GM23338 (cell line): Measurements from ENCODE around the gene OGT. TPM values are rescaled to one million over a fixed set of nuclear protein-coding genes. Genes with fewer than 3 reads are reported as not detected.

ENCODE experiments used
- ATAC-seq: fragments of 200-7000 bp; cut with Tn5 transposase; 3 replicates; pipeline ENCODE4 v1.9.1; 2020
- DNase-seq: peaks from one replicate; pipeline ENCODE4 v3.0.0-alpha.2; 2015; ENCODE audit warnings: low spot score
- H2AFZ ChIP-seq: fragments of 200-600 bp; sonication (generic); 2 replicates; pipeline ENCODE4 v1.8.0; 2016; ENCODE audit warnings: antibody characterized with exemption, mild to moderate bottlenecking, moderate library complexity
- H3F3A ChIP-seq: fragments of 200-600 bp; sonication (generic); replicated peaks from 2 replicates; pipeline ENCODE4 v1.8.0; 2017; ENCODE audit warnings: antibody characterized with exemption, mixed run types, low read depth
- H3K27ac ChIP-seq: fragments of 200-600 bp; sonication (generic); 2 replicates; pipeline ENCODE4 v1.6.1; 2016; ENCODE audit warnings: low read depth
- H3K27me3 ChIP-seq: fragments of 200-600 bp; sonication (generic); 2 replicates; pipeline ENCODE4 v1.8.0; 2016; ENCODE audit warnings: mild to moderate bottlenecking, mixed run types, moderate library complexity; ENCODE audit not compliant: insufficient read depth
- H3K36me3 ChIP-seq: fragments of 200-600 bp; sonication (generic); 2 replicates; pipeline ENCODE4 v1.8.0; 2016; ENCODE audit warnings: mild to moderate bottlenecking; ENCODE audit not compliant: insufficient read depth
- H3K4me1 ChIP-seq: fragments of 200-600 bp; sonication (generic); 2 replicates; pipeline ENCODE4 v1.8.0; 2016; ENCODE audit warnings: mild to moderate bottlenecking, moderate library complexity; ENCODE audit not compliant: insufficient read depth
- H3K4me2 ChIP-seq: fragments of 200-600 bp; sonication (generic); 2 replicates; pipeline ENCODE4 v1.7.1; 2017; ENCODE audit warnings: mixed run types
- H3K4me3 ChIP-seq: fragments of 200-600 bp; sonication (generic); 2 replicates; pipeline ENCODE4 v1.6.1; 2016; ENCODE audit warnings: mixed run types
- H3K79me2 ChIP-seq: fragments of 200-600 bp; sonication (generic); replicated peaks from 2 replicates; pipeline ENCODE4 v1.8.0; 2017; ENCODE audit warnings: mild to moderate bottlenecking; ENCODE audit not compliant: insufficient read depth
- H3K9me2 ChIP-seq: fragments of 200-600 bp; sonication (generic); 2 replicates; pipeline ENCODE4 v1.8.0; 2017; ENCODE audit not compliant: insufficient read depth
- H4K20me1 ChIP-seq: fragments of 200-600 bp; sonication (generic); replicated peaks from 2 replicates; pipeline ENCODE4 v1.8.0; 2017; ENCODE audit warnings: mild to moderate bottlenecking; ENCODE audit not compliant: insufficient read depth
- H3K27ac Mint-ChIP-seq: 2 replicates; pipeline ENCODE4 v1.8.0; 2020; ENCODE audit warnings: inconsistent platforms, mild to moderate bottlenecking, moderate library complexity, mixed read lengths
- H3K27me3 Mint-ChIP-seq: 3 replicates; pipeline ENCODE4 v1.8.0; 2022; ENCODE audit warnings: low read depth, mild to moderate bottlenecking, moderate library complexity, mixed read lengths, inconsistent platforms; ENCODE audit not compliant: insufficient read depth, poor library complexity
- H3K36me3 Mint-ChIP-seq: 3 replicates; pipeline ENCODE4 v1.8.0; 2021; ENCODE audit warnings: low read depth, mild to moderate bottlenecking, inconsistent platforms, moderate library complexity, mixed read lengths
- H3K4me1 Mint-ChIP-seq: 3 replicates; pipeline ENCODE4 v1.8.0; 2020; ENCODE audit warnings: mild to moderate bottlenecking, inconsistent platforms, mixed read lengths
- H3K4me3 Mint-ChIP-seq: 3 replicates; pipeline ENCODE4 v1.8.0; 2021; ENCODE audit warnings: moderate library complexity, mild to moderate bottlenecking, inconsistent platforms, mixed read lengths
- H3K9me3 Mint-ChIP-seq: 3 replicates; pipeline ENCODE4 v1.8.0; 2020; ENCODE audit warnings: moderate library complexity, mild to moderate bottlenecking, inconsistent platforms, mixed read lengths
- CREB1 ChIP-seq: fragments of 250-450 bp; sonication (Bioruptor Pico); IDR thresholded peaks from 2 replicates; pipeline ENCODE4 v1.5.0; 2020; ENCODE audit warnings: low read depth, mild to moderate bottlenecking, moderate library complexity
- CTCF ChIP-seq, 2 experiments: fragments of 200-600 bp in 1 of 2; sonication (generic) in 1 of 2; conservative IDR thresholded peaks; 2 replicates each; pipeline versions ENCODE4 v1.5.1 to v1.6.1; 2016 to 2017; ENCODE audit warnings: antibody characterized with exemption in 2 of 2, low read depth in 2 of 2, mild to moderate bottlenecking in 2 of 2, moderate library complexity in 1 of 2
- ETS1 ChIP-seq: IDR thresholded peaks from 2 replicates; pipeline ENCODE4 v1.6.1; 2016; ENCODE audit warnings: antibody characterized with exemption
- EZH2 ChIP-seq: fragments of 200-600 bp; sonication (generic); IDR thresholded peaks from one replicate; pipeline ENCODE4 v1.8.0; 2017; ENCODE audit warnings: antibody characterized with exemption, mild to moderate bottlenecking, low read depth; ENCODE audit not compliant: unreplicated experiment
- EZH2phosphoT487 ChIP-seq: fragments of 200-600 bp; sonication (generic); IDR thresholded peaks from one replicate; pipeline ENCODE4 v1.8.1; 2018; ENCODE audit warnings: antibody characterized with exemption; ENCODE audit not compliant: unreplicated experiment
- JUNB ChIP-seq: IDR thresholded peaks from one replicate; pipeline ENCODE4 v1.6.1; 2016; ENCODE audit warnings: antibody characterized with exemption; ENCODE audit not compliant: unreplicated experiment
- NANOG ChIP-seq: IDR thresholded peaks from 2 replicates; pipeline ENCODE4 v1.6.1; 2016; ENCODE audit warnings: antibody characterized with exemption, borderline replicate concordance
- POLR2AphosphoS5 ChIP-seq: IDR thresholded peaks from 2 replicates; pipeline ENCODE4 v1.6.1; 2016; ENCODE audit warnings: antibody characterized with exemption, low read depth
- REST ChIP-seq: IDR thresholded peaks from one replicate; pipeline ENCODE4 v1.6.1; 2018; ENCODE audit warnings: antibody characterized with exemption; ENCODE audit not compliant: unreplicated experiment
- STAT1 ChIP-seq: IDR thresholded peaks from one replicate; pipeline ENCODE4 v1.6.1; 2016; ENCODE audit warnings: antibody characterized with exemption; ENCODE audit not compliant: unreplicated experiment
- ZNF114 ChIP-seq: fragments of 250-450 bp; sonication (Bioruptor Pico); IDR thresholded peaks from 2 replicates; pipeline ENCODE4 v1.5.0; 2020; ENCODE audit warnings: mild to moderate bottlenecking, moderate library complexity
- ZNF331 ChIP-seq: fragments of 250-450 bp; sonication (Bioruptor Pico); IDR thresholded peaks from 2 replicates; pipeline ENCODE4 v1.5.0; 2020; ENCODE audit warnings: low read depth, mild to moderate bottlenecking, moderate library complexity
- ZNF462 ChIP-seq: fragments of 250-450 bp; sonication (Bioruptor Pico); IDR thresholded peaks from 2 replicates; pipeline ENCODE4 v1.5.0; 2020; ENCODE audit warnings: mild to moderate bottlenecking, moderate library complexity
- polyA plus RNA-seq: library from polyadenylated mRNA; unstranded; fragments of >200 nt; fragmentation: Nextera tagmentation; extraction: Ambion mirVana; gene quantifications from 2 replicates; pipeline ENCODE4 v1.2.1, GENCODE V29; 2016
- total RNA-seq: library from RNA; depleted of rRNA; stranded (reverse); fragments of >200 nt; shearing (Covaris generic); gene quantifications from 2 replicates; pipeline ENCODE4 v1.2.3, GENCODE V29; 2014

The OGT gene
- total and polyA plus RNA-seq, 2 experiments from 2014 or later = 43.3 to 163 TPM

- no peak for TF ChIP-seq ZNF114
- TF ChIP-seq CREB1 (CRISPR knock-in tag) = no peak
- TF ChIP-seq STAT1 = no peak
- TF ChIP-seq NANOG = no peak
- TF ChIP-seq CTCF (conservative IDR thresholded peaks at IDR 0.05; ENCODE audit: low read depth in 2 of 2) = no peak
- TF ChIP-seq EZH2phosphoT487 = no peak
- no peak for TF ChIP-seq REST
- no peak for TF ChIP-seq ETS1
- no peak for TF ChIP-seq POLR2AphosphoS5
- no peak for TF ChIP-seq ZNF331 (CRISPR knock-in tag)
- no peak for TF ChIP-seq JUNB
- no peak for TF ChIP-seq ZNF462
- TF ChIP-seq EZH2 = no peak
- peaks cover 3% of the 10 kb centered on the region; the same call in 1 of the 3 replicates for H3K4me1 Mint-ChIP-seq
- no peak overlapping the region for H3K4me3 Mint-ChIP-seq
- no peaks in the 10 kb centered on the region for H3K79me2 ChIP-seq
- H3K9me3 Mint-ChIP-seq = 0 out of 3 replicates have a peak, but pooled peaks cover 3% of the 10 kb centered on the region
- H3K4me2 ChIP-seq = no peak overlapping the region
- no peaks in the 10 kb centered on the region for H3K27me3 ChIP-seq
- peaks cover 2% of the 10 kb centered on the region for H3K27me3 Mint-ChIP-seq
- no peak overlapping the region for H3K27ac Mint-ChIP-seq
- DNase-seq (no peak), ATAC-seq (no peak)
- H3K36me3 Mint-ChIP-seq = no peaks in the 10 kb centered on the region
- H2AFZ ChIP-seq = no peak overlapping the region
- H3F3A ChIP-seq = no peaks in the 10 kb centered on the region
- H3K9me2 ChIP-seq = no peaks in the 10 kb centered on the region
- no peak overlapping the region for H3K27ac ChIP-seq
- H3K36me3 ChIP-seq = no peaks in the 10 kb centered on the region
- no peak overlapping the region for H3K4me3 ChIP-seq
- H4K20me1 ChIP-seq = no peaks in the 10 kb centered on the region
- no peaks in the 10 kb centered on the region for H3K4me1 ChIP-seq
Observed at GRCh38 chrX:71515038-71515396, 17.9 kb upstream of the OGT start.
